HUDEP-2 (cell line): ENCODE measurements around the gene LPAR1.
"Not testable (repeated sequence)": the region's sequence is repeated elsewhere in the genome, so short reads cannot be mapped to it uniquely, and the experiment has no call there.

Source experiments
- DNase-seq, 76 experiments: peaks; one replicate each; lab custom pipeline; 2025; ENCODE audit not compliant: unreplicated experiment in 76 of 76; lab: John Stamatoyannopoulos, UW

Gene LPAR1

DNA sequence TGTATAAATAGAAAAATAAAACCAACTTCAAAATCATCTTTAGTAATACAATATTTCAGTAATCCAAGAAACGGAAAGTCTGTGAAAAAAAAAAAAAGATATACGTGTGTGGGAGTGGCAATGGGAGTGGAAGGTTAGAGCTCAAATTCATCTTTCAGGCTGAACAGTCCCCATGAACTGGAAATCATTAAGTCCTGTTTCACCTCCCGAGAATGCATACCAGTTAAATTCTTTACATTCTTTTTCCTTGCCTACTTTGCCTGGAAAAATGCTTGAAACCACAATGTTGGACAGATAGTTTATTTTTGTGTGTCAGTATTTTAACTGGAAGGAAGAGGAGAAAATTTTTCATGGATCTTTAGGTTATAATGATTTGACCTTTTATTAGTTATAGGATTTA is 202.9 kb downstream of the LPAR1 start:
- DNase-seq = no peak

DNA sequence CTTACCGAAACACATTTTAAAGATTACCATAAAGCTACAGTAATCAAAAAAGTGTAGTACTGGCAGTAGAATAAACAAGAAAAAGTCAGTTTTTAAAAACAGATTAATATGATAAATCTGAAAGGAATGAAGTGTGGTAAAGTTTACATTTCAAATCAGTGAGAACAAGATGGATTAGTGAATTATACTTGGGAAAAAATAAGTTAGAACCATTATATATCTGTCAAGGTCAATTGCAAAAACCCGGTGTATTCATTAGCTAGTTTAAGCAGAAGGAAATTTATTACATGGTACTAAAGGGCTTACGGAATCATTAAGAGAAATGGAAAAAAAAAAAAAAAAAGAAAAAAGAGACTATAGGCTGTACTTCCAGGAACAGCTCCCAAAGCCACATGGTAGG is 205.3 kb downstream of the LPAR1 start:
- DNase-seq = no peak

DNA sequence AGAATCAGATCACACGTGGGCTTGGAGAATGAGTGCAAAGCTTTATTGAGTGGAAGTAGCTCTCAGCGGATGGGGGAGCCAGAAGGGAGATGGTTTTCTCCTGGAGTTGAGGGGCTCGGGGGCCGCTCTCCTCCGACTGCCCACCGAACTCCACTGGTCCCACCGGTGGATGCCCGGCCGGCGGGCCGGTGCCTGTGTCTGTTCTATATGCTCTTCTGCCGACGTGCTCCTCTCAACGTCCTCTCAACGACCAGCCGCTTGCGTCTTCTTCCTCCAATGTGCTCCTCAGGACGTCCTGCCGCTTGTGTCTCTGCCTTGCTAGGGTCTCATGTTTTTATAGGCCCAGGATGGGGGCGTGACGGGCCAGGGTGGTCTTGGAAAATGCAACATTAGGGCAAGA is 207.8 kb downstream of the LPAR1 start:
- no peak for DNase-seq

DNA sequence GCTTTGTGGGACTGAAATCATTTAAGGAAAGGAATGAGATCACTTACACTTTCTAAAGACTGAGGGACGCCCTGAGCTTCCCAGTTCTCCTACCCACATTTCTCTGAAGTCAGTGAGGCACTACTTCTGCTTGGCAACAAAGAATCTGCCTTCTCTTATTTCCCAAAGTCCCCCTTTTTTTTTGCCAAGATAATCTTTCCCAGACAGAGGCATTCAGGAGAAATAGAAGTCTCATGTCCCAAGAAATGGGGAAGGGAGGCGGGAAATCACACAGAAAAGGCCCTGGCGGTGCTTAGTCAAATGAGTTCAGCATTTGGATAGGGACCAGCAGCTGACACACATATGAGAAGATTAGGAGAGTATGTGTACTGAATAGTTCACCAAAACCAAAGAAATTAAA is 210.0 kb downstream of the LPAR1 start:
- DNase-seq = no peak

DNA sequence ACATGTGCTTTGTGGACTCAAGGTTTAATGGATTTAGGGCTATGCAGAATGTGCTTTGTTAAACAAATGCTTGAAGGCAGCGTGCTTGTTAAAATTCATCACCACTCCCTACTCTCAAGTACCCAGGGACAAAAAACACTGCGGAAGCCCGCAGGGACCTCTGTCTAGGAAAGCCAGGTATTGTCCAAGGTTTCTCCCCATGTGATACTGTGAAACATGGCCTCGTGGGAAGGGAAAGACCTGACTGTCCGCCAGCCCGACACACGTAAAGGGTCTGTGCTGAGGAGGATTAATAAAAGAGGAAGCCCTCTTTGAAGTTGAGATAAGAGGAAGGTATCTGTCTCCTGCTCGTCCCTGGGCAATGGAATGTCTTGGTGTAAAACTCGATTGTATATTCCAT is 211.9 kb downstream of the LPAR1 start:
- not testable (repeated sequence) for DNase-seq

DNA sequence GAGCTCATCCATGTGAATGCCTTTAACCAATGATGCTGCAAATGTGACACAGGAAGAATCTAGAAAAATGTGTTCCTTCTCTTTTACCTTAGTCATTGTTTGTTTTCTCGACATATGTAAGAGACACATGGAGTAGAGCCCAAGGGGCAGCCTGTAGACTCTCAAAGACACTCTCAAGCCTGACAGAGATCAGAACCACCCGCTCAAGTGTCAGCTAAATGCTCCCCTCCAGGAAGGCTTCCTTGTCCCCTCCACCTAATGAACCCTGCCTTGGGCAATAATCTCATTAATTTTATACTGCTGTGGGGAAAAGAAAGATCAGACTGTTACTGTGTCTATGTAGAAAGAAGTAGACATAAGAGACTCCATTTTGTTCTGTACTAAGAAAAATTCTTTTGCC is 212.3 kb downstream of the LPAR1 start:
- DNase-seq = no peak

DNA sequence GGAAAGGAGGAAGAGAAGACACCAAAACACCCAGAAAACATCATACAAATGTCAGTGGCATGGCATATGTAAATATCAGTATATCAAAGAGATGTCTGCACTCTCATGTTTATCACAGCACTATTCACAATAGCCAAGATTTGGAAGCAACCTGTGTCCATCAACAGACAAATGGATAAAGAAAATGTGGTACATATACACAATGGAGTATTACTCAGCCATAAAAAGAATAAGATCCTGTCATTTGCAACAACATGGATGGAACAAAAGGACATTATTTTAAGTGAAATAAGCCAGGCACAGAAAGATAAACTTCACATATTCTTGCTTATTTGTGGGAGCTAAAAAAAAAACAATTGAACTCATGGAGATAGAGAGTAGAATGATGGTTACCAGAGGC is 213.1 kb downstream of the LPAR1 start:
- DNase-seq = not testable (repeated sequence)
